Activated CD4-positive, alpha-beta T cell treated with anti-CD3 and anti-CD28 coated beads, Interleukin-2, amount 50 U/mL, for 4 hours (primary cell): ENCODE data around the gene CDIP1.

Experiments used
- DNase-seq, 2 experiments: peaks; one replicate each; pipeline ENCODE4 v3.0.0-alpha.2; 2020

CDIP1 gene

GRCh38 chr16:4486126-4486893 lies 52.3 kb downstream of the CDIP1 start:
- DNase-seq, result no peak

GRCh38 chr16:4481963-4482362 lies 56.6 kb downstream of the CDIP1 start:
- DNase-seq, result no peak

GRCh38 chr16:4481526-4481925 lies 57.0 kb downstream of the CDIP1 start:
- no peak for DNase-seq

GRCh38 chr16:4477966-4478365 lies 60.6 kb downstream of the CDIP1 start:
- no peak for DNase-seq

GRCh38 chr16:4475880-4476788 lies 62.4 kb downstream of the CDIP1 start, which contains the start of gene HMOX2:
HMOX2 (plus strand) TSS chr16:4476398; CDS start chr16:4505525, 29,127 bp downstream.
- peak; percentile 89 to 90 for DNase-seq

GRCh38 chr16:4474192-4474961 lies 64.2 kb downstream of the CDIP1 start, which contains the start of gene NMRAL1:
NMRAL1 (minus strand) TSS chr16:4474625; CDS start chr16:4474132, 493 bp downstream.
- DNase-seq, result peak; percentile 63 to 66

- no peak for DNase-seq
These were observed 65.7 kb downstream of the CDIP1 start for GRCh38 chr16:4472880-4473279.

GRCh38 chr16:4471869-4472268 lies 66.7 kb downstream of the CDIP1 start:
- DNase-seq, result no peak

GRCh38 chr16:4468972-4469371 lies 69.6 kb downstream of the CDIP1 start:
- no peak for DNase-seq

- no peak for DNase-seq
These were observed 70.7 kb downstream of the CDIP1 start for GRCh38 chr16:4467916-4468315.

- DNase-seq, result peak; percentile 51 to 59
These were observed 72.4 kb downstream of the CDIP1 start for GRCh38 chr16:4465977-4466779.

- no peak for DNase-seq
These were observed 74.9 kb downstream of the CDIP1 start for GRCh38 chr16:4463522-4464163.

- DNase-seq, result no peak
These were observed 77.1 kb downstream of the CDIP1 start for GRCh38 chr16:4461250-4462085.

GRCh38 chr16:4460936-4461249 lies 77.7 kb downstream of the CDIP1 start:
- no peak for DNase-seq
